Trophoblast cell (in vitro differentiated cells and primary cell): ENCODE results near the gene TEX26.
A peak's percentile ranks its signal among the peaks of the same experiment; 100 is the strongest.
"Not testable (repeated sequence)": the region's sequence is repeated elsewhere in the genome, so short reads cannot be mapped to it uniquely, and the experiment has no call there.

Source experiments
- DNase-seq, 2 donors: peaks; one replicate each; pipeline ENCODE4 v3.0.0-alpha.2; 2016
- H2AFZ ChIP-seq: 2 replicates; pipeline ENCODE4 v1.6.1; 2013; ENCODE audit warnings: low read length, moderate library complexity, mild to moderate bottlenecking; ENCODE audit not compliant: insufficient read depth, poor library complexity
- H2AK5ac ChIP-seq: 2 replicates; pipeline ENCODE4 v1.6.1; 2013; ENCODE audit warnings: mild to moderate bottlenecking, low read length
- H2BK120ac ChIP-seq: 2 replicates; pipeline ENCODE4 v1.6.1; 2013; ENCODE audit warnings: low read length, mild to moderate bottlenecking, moderate library complexity; ENCODE audit not compliant: insufficient read depth, poor library complexity
- H2BK12ac ChIP-seq: 2 replicates; pipeline ENCODE4 v1.6.1; 2013; ENCODE audit warnings: mild to moderate bottlenecking, low read length, moderate library complexity
- H2BK5ac ChIP-seq: 2 replicates; pipeline ENCODE4 v1.6.1; 2013; ENCODE audit warnings: low read length, low read depth, moderate library complexity, mild to moderate bottlenecking; ENCODE audit not compliant: poor library complexity
- H3K14ac ChIP-seq: 2 replicates; pipeline ENCODE4 v1.6.1; 2013; ENCODE audit warnings: mild to moderate bottlenecking, low read length
- H3K18ac ChIP-seq: 2 replicates; pipeline ENCODE4 v1.6.1; 2013; ENCODE audit warnings: mild to moderate bottlenecking, low read length
- H3K23ac ChIP-seq: 2 replicates; pipeline ENCODE4 v1.6.1; 2013; ENCODE audit warnings: low read length
- H3K27ac ChIP-seq: 2 replicates; pipeline ENCODE4 v1.5.1; 2013; ENCODE audit warnings: low read depth, mild to moderate bottlenecking, inconsistent platforms, low read length, moderate library complexity
- H3K27me3 ChIP-seq: 2 replicates; pipeline ENCODE4 v1.6.1; 2013; ENCODE audit warnings: inconsistent platforms, mild to moderate bottlenecking, low read length, moderate library complexity; ENCODE audit not compliant: insufficient read depth
- H3K36me3 ChIP-seq, 2 experiments: 1 replicate in 1 of 2; 2 replicates in 1 of 2; pipeline ENCODE4 v1.6.1; 2013; ENCODE audit warnings: low read length in 2 of 2, mild to moderate bottlenecking in 2 of 2, moderate library complexity in 1 of 2; ENCODE audit not compliant: insufficient read depth in 2 of 2, control insufficient read depth in 1 of 2
- H3K4ac ChIP-seq: 2 replicates; pipeline ENCODE4 v1.6.1; 2013; ENCODE audit warnings: low read depth, mild to moderate bottlenecking, low read length, moderate library complexity
- H3K4me1 ChIP-seq, 2 experiments: 1 replicate in 1 of 2; 2 replicates in 1 of 2; pipeline ENCODE4 v1.6.1; 2013; ENCODE audit warnings: low read length in 2 of 2, mild to moderate bottlenecking in 2 of 2, moderate library complexity in 1 of 2; ENCODE audit not compliant: insufficient read depth in 2 of 2, control insufficient read depth in 1 of 2
- H3K4me2 ChIP-seq: 2 replicates; pipeline ENCODE4 v1.6.1; 2013; ENCODE audit warnings: inconsistent platforms, mild to moderate bottlenecking, low read length, moderate library complexity
- H3K4me3 ChIP-seq: 2 replicates; pipeline ENCODE4 v1.5.1; 2013; ENCODE audit warnings: mild to moderate bottlenecking, low read depth, low read length, inconsistent platforms
- H3K79me1 ChIP-seq: one replicate; pipeline ENCODE4 v1.6.1; 2013; ENCODE audit warnings: low read length
- H3K79me2 ChIP-seq: 2 replicates; pipeline ENCODE4 v1.6.1; 2013; ENCODE audit warnings: low read length, mild to moderate bottlenecking; ENCODE audit not compliant: control insufficient read depth, insufficient read depth, poor library complexity
- H3K9ac ChIP-seq: 2 replicates; pipeline ENCODE4 v1.6.1; 2013; ENCODE audit warnings: mild to moderate bottlenecking, low read length
- H3K9me3 ChIP-seq: 2 replicates; pipeline ENCODE4 v1.6.1; 2013; ENCODE audit warnings: low read depth, mild to moderate bottlenecking, control low read depth, inconsistent platforms, low read length; ENCODE audit not compliant: insufficient read depth
- H4K12ac ChIP-seq: 2 replicates; pipeline ENCODE4 v1.6.1; 2013; ENCODE audit warnings: low read depth, mild to moderate bottlenecking, low read length, moderate library complexity
- H4K8ac ChIP-seq: 2 replicates; pipeline ENCODE4 v1.6.1; 2013; ENCODE audit warnings: low read depth, mild to moderate bottlenecking, low read length, moderate library complexity
- H4K91ac ChIP-seq: one replicate; pipeline ENCODE4 v1.6.1; 2013; ENCODE audit warnings: low read depth, mild to moderate bottlenecking, low read length, moderate library complexity
- WGBS: extraction: QIAGEN DNeasy Blood & Tissue Kit; methylation state at CpG from one replicate; pipeline ENCODE4 v1.1.7; 2013; ENCODE audit warnings: missing lambda C conversion rate; ENCODE audit not compliant: insufficient read length, insufficient coverage; ENCODE audit errors: extremely low coverage; 5-methylcytosine and 5-hydroxymethylcytosine counted together

Gene TEX26

GRCh38 chr13:30927188-30927587 lies 5.3 kb upstream of the TEX26 start:
- not testable (repeated sequence) for H3K79me2 ChIP-seq, H3K79me1 ChIP-seq, H2BK120ac ChIP-seq, H2AFZ ChIP-seq, H2BK5ac ChIP-seq, H3K4me3 ChIP-seq, H4K8ac ChIP-seq, H3K4me2 ChIP-seq, H3K18ac ChIP-seq, H3K9ac ChIP-seq, H3K27me3 ChIP-seq, H2AK5ac ChIP-seq, H3K27ac ChIP-seq, H4K91ac ChIP-seq, H3K36me3 ChIP-seq, H3K14ac ChIP-seq, H3K9me3 ChIP-seq, H2BK12ac ChIP-seq, H4K12ac ChIP-seq, H3K23ac ChIP-seq, H3K4ac ChIP-seq
- peak in 1 of 2 donors; percentile 55 for DNase-seq
- no CpG with 5 or more reads among the region's 3 CpGs for WGBS
- peaks cover 15 to 23% of the 10 kb centered on the region in 2 experiments for H3K4me1 ChIP-seq

- no peaks in the 10 kb centered on the region for H3K36me3 ChIP-seq
- no CpG with 5 or more reads among the region's 1 CpG for WGBS
Measured at GRCh38 chr13:30927595-30927994, 4.9 kb upstream of the TEX26 start.

GRCh38 chr13:30928978-30929377 lies 3.5 kb upstream of the TEX26 start:
- H3K9ac ChIP-seq = no peak overlapping the region
- H2BK5ac ChIP-seq = no peak overlapping the region
- DNase-seq = peak; percentile 27 to 65
- WGBS = no CpG with 5 or more reads among the region's 5 CpGs
- no peaks in the 10 kb centered on the region for H3K27me3 ChIP-seq
- H3K4ac ChIP-seq = no peak overlapping the region
- no peak overlapping the region for H3K18ac ChIP-seq
- no peak overlapping the region for H2AK5ac ChIP-seq
- peak overlapping the region; percentile 3 for H3K27ac ChIP-seq
- H4K8ac ChIP-seq = no peak overlapping the region
- no peak overlapping the region for H4K91ac ChIP-seq
- H3K79me1 ChIP-seq = peaks cover 8% of the 10 kb centered on the region
- peak overlapping the region; percentile 9 for H3K4me2 ChIP-seq
- no peaks in the 10 kb centered on the region for H3K79me2 ChIP-seq
- H3K4me3 ChIP-seq = no peak overlapping the region
- H2BK12ac ChIP-seq = no peak overlapping the region
- no peak overlapping the region for H2BK120ac ChIP-seq
- H3K36me3 ChIP-seq = no peaks in the 10 kb centered on the region
- H3K14ac ChIP-seq = no peak overlapping the region
- no peak overlapping the region for H2AFZ ChIP-seq
- peaks cover 14 to 29% of the 10 kb centered on the region in 2 experiments for H3K4me1 ChIP-seq
- no peaks in the 10 kb centered on the region for H3K9me3 ChIP-seq
- H3K23ac ChIP-seq = no peak overlapping the region
- H4K12ac ChIP-seq = no peak overlapping the region

More at GRCh38 chr13:30927595-30927994, 4.9 kb upstream of the TEX26 start:
- Histone ChIP-seq H2BK5ac (no peak overlapping the region), H3K4me2 (no peak overlapping the region), H4K91ac (no peak overlapping the region), H2AK5ac (no peak overlapping the region), H4K12ac (no peak overlapping the region), H3K4ac (no peak overlapping the region), H3K9me3 (no peaks in the 10 kb centered on the region), H3K79me1 (peaks cover 7% of the 10 kb centered on the region), H3K79me2 (no peaks in the 10 kb centered on the region), H2BK12ac (peak overlapping the region; percentile 47), H3K27me3 (no peaks in the 10 kb centered on the region), H2BK120ac (no peak overlapping the region), H3K14ac (no peak overlapping the region), H3K27ac (no peak overlapping the region), H3K4me3 (no peak overlapping the region), H3K4me1 (peaks cover 12 to 27% of the 10 kb centered on the region in 2 experiments), H3K9ac (no peak overlapping the region), H2AFZ (no peak overlapping the region), H4K8ac (no peak overlapping the region), H3K23ac (no peak overlapping the region), H3K18ac (no peak overlapping the region)
- peak in 1 of 2 donors; percentile 18 for DNase-seq

- H3K18ac ChIP-seq = no peak overlapping the region
- peak overlapping the region; percentile 21 for H3K23ac ChIP-seq
- WGBS = no CpG with 5 or more reads among the region's 3 CpGs
- peaks cover 12 to 26% of the 10 kb centered on the region in 2 experiments for H3K4me1 ChIP-seq
- H3K9me3 ChIP-seq = no peaks in the 10 kb centered on the region
- no peak overlapping the region for H3K27ac ChIP-seq
- H3K27me3 ChIP-seq = no peaks in the 10 kb centered on the region
- no peak overlapping the region for H3K4me2 ChIP-seq
- no peaks in the 10 kb centered on the region for H3K79me2 ChIP-seq
- no peak overlapping the region for H3K4ac ChIP-seq
- no peak overlapping the region for H4K91ac ChIP-seq
- no peak overlapping the region for H4K8ac ChIP-seq
- H3K9ac ChIP-seq = no peak overlapping the region
- H2BK12ac ChIP-seq = peak overlapping the region; percentile 46
- H3K4me3 ChIP-seq = no peak overlapping the region
- no peak for DNase-seq
- H2AK5ac ChIP-seq = no peak overlapping the region
- H4K12ac ChIP-seq = no peak overlapping the region
- H3K36me3 ChIP-seq = no peaks in the 10 kb centered on the region
- no peak overlapping the region for H2AFZ ChIP-seq
- H3K14ac ChIP-seq = no peak overlapping the region
- H2BK5ac ChIP-seq = no peak overlapping the region
- H3K79me1 ChIP-seq = peaks cover 8% of the 10 kb centered on the region
- H2BK120ac ChIP-seq = no peak overlapping the region
Measured at GRCh38 chr13:30933354-30933670, 856 bp downstream of the TEX26 start.
